OCI-LY1 (cell line): ENCODE data around the gene DLK1.

Experiments used
- H2AFZ ChIP-seq: fragments of 200-600 bp; sonication (generic), shearing (Covaris generic); 2 replicates; pipeline ENCODE4 v1.6.0; 2014; ENCODE audit warnings: antibody characterized with exemption, mild to moderate bottlenecking, low read length
- H3F3A ChIP-seq: fragments of 200-600 bp; sonication (generic), shearing (Covaris generic); 2 replicates; pipeline ENCODE4 v1.6.0; 2014; ENCODE audit warnings: mild to moderate bottlenecking, antibody characterized with exemption, low read length, moderate library complexity; ENCODE audit not compliant: insufficient read depth
- H3K27ac ChIP-seq: fragments of 200-600 bp; sonication (generic); 2 replicates; pipeline ENCODE4 v1.5.1; 2014; ENCODE audit warnings: low read length, mixed run types, mild to moderate bottlenecking, low read depth; ENCODE audit not compliant: poor library complexity, severe bottlenecking
- H3K27me3 ChIP-seq: fragments of 200-600 bp; sonication (generic); 2 replicates; pipeline ENCODE4 v1.6.0; 2014; ENCODE audit warnings: antibody characterized with exemption, mild to moderate bottlenecking, low read length, moderate library complexity; ENCODE audit not compliant: insufficient read depth
- H3K36me3 ChIP-seq: fragments of 200-600 bp; sonication (generic); 2 replicates; pipeline ENCODE4 v1.6.1; 2014; ENCODE audit warnings: mild to moderate bottlenecking, antibody characterized with exemption, low read length, moderate library complexity, mixed read lengths; ENCODE audit not compliant: insufficient read depth
- H3K4me1 ChIP-seq: fragments of 200-600 bp; sonication (generic); 2 replicates; pipeline ENCODE4 v1.5.1; 2014; ENCODE audit warnings: mild to moderate bottlenecking, low read length, moderate library complexity; ENCODE audit not compliant: insufficient read depth, severe bottlenecking
- H3K4me2 ChIP-seq: fragments of 200-600 bp; sonication (generic), shearing (Covaris generic); 2 replicates; pipeline ENCODE4 v1.6.1; 2014; ENCODE audit warnings: low read length
- H3K4me3 ChIP-seq: fragments of 200-600 bp; sonication (generic); 2 replicates; pipeline ENCODE4 v1.5.1; 2014; ENCODE audit warnings: low read length, low read depth, mild to moderate bottlenecking, mixed read lengths; ENCODE audit not compliant: poor library complexity, severe bottlenecking
- H3K79me2 ChIP-seq: fragments of 200-600 bp; shearing (Covaris generic); 2 replicates; pipeline ENCODE4 v1.6.1; 2016; ENCODE audit warnings: mixed run types, low read length, mixed read lengths; ENCODE audit not compliant: insufficient read depth
- H3K9ac ChIP-seq: fragments of 200-600 bp; sonication (generic), shearing (Covaris generic); 2 replicates; pipeline ENCODE4 v1.6.1; 2014; ENCODE audit warnings: mild to moderate bottlenecking, low read length, mixed read lengths
- H3K9me2 ChIP-seq: fragments of 200-600 bp; sonication (generic), shearing (Covaris generic); 2 replicates; pipeline ENCODE4 v1.6.1; 2014; ENCODE audit warnings: low read depth, mild to moderate bottlenecking, low read length, mixed read lengths
- H3K9me3 ChIP-seq: fragments of 200-600 bp; shearing (Covaris generic); 2 replicates; pipeline ENCODE4 v1.6.1; 2014; ENCODE audit warnings: low read length, mixed read lengths
- H4K20me1 ChIP-seq: fragments of 200-600 bp; sonication (generic), shearing (Covaris generic); 2 replicates; pipeline ENCODE4 v1.6.0; 2016; ENCODE audit warnings: mild to moderate bottlenecking, low read length; ENCODE audit not compliant: insufficient read depth
- CTCF ChIP-seq: fragments of 200-600 bp; sonication (generic), shearing (Covaris generic); IDR thresholded peaks from 2 replicates; pipeline ENCODE4 v1.5.1; 2017; ENCODE audit warnings: mild to moderate bottlenecking, antibody characterized with exemption, low read length, moderate library complexity, mixed read lengths
- EZH2 ChIP-seq: fragments of 200-600 bp; sonication (generic), shearing (Covaris generic); IDR thresholded peaks from 2 replicates; pipeline ENCODE4 v1.8.0; 2017; ENCODE audit warnings: borderline replicate concordance, mixed run types, mild to moderate bottlenecking, antibody characterized with exemption, low read length, moderate library complexity, mixed read lengths

DLK1 gene

GRCh38 chr14:100740196-100740825 lies 13.6 kb downstream of the DLK1 start:
- no peaks in the 10 kb centered on the region for H3K9me3 ChIP-seq
- H3K27ac ChIP-seq = no peak overlapping the region
- no peak overlapping the region for H3K9ac ChIP-seq
- peaks cover 9% of the 10 kb centered on the region; the same call in 1 of the 2 replicates for H3K27me3 ChIP-seq
- H3K4me1 ChIP-seq = no peaks in the 10 kb centered on the region
- no peaks in the 10 kb centered on the region for H3F3A ChIP-seq
- no peak overlapping the region for H2AFZ ChIP-seq
- H3K79me2 ChIP-seq = no peaks in the 10 kb centered on the region
- H3K9me2 ChIP-seq = no peaks in the 10 kb centered on the region
- no peaks in the 10 kb centered on the region for H4K20me1 ChIP-seq
- no peak overlapping the region for H3K4me2 ChIP-seq
- no peaks in the 10 kb centered on the region for H3K36me3 ChIP-seq
- no peak overlapping the region for H3K4me3 ChIP-seq
- TF ChIP-seq CTCF (no peak), EZH2 (no peak)

- Histone ChIP-seq H3K79me2 (no peaks in the 10 kb centered on the region), H3K9me2 (no peaks in the 10 kb centered on the region), H3K4me1 (no peaks in the 10 kb centered on the region), H4K20me1 (no peaks in the 10 kb centered on the region), H3F3A (no peaks in the 10 kb centered on the region), H3K36me3 (no peaks in the 10 kb centered on the region), H3K27me3 (peaks cover 9% of the 10 kb centered on the region; the same call in 1 of the 2 replicates), H3K4me3 (no peak overlapping the region), H3K9me3 (no peaks in the 10 kb centered on the region), H3K4me2 (no peak overlapping the region), H3K9ac (no peak overlapping the region), H3K27ac (no peak overlapping the region), H2AFZ (no peak overlapping the region)
- TF ChIP-seq CTCF (no peak), EZH2 (no peak)
These were observed 14.2 kb downstream of the DLK1 start for GRCh38 chr14:100740929-100741328.

- no peak overlapping the region for H3K4me2 ChIP-seq
- H2AFZ ChIP-seq = no peak overlapping the region
- no peaks in the 10 kb centered on the region for H3K79me2 ChIP-seq
- no peaks in the 10 kb centered on the region for H3K4me1 ChIP-seq
- H4K20me1 ChIP-seq = no peaks in the 10 kb centered on the region
- H3K9me2 ChIP-seq = no peaks in the 10 kb centered on the region
- no peak overlapping the region for H3K27ac ChIP-seq
- H3K9me3 ChIP-seq = no peaks in the 10 kb centered on the region
- no peak for TF ChIP-seq CTCF
- TF ChIP-seq EZH2 = no peak
- no peak overlapping the region for H3K9ac ChIP-seq
- no peaks in the 10 kb centered on the region for H3F3A ChIP-seq
- H3K4me3 ChIP-seq = no peak overlapping the region
- peaks cover 9% of the 10 kb centered on the region; the same call in 1 of the 2 replicates for H3K27me3 ChIP-seq
- no peaks in the 10 kb centered on the region for H3K36me3 ChIP-seq
These were observed 15.3 kb downstream of the DLK1 start for GRCh38 chr14:100741966-100742365.
